GM19025 (cell line): Measurements from ENCODE around the gene IGF2BP2.
"Not testable (repeated sequence)": the region's sequence is repeated elsewhere in the genome, so short reads cannot be mapped to it uniquely, and the experiment has no call there.

ENCODE experiments used
- ATAC-seq: cut with Tn5 transposase; IDR thresholded peaks from one replicate; pipeline ENCODE4 v1.9.1; 2021; ENCODE audit warnings: mild to moderate bottlenecking, low read depth, moderate library complexity; ENCODE audit not compliant: unreplicated experiment

The IGF2BP2 gene

GRCh38 chr3:185813205-185813604 is 11.6 kb downstream of the IGF2BP2 start:
- ATAC-seq = no peak

- no peak for ATAC-seq
Measured at GRCh38 chr3:185807445-185808068, 17.3 kb downstream of the IGF2BP2 start.

GRCh38 chr3:185798831-185799110 is 26.1 kb downstream of the IGF2BP2 start:
- not testable (repeated sequence) for ATAC-seq

- no peak for ATAC-seq
Measured at GRCh38 chr3:185797993-185798830, 26.6 kb downstream of the IGF2BP2 start.

GRCh38 chr3:185797108-185797881 is 27.5 kb downstream of the IGF2BP2 start:
- no peak for ATAC-seq

- ATAC-seq = no peak
Measured at GRCh38 chr3:185796431-185797107, 28.3 kb downstream of the IGF2BP2 start.

- ATAC-seq = no peak
Measured at GRCh38 chr3:185793381-185793780, 31.5 kb downstream of the IGF2BP2 start.

GRCh38 chr3:185792955-185793354 is 31.9 kb downstream of the IGF2BP2 start:
- no peak for ATAC-seq

- no peak for ATAC-seq
Measured at GRCh38 chr3:185789891-185790830, 34.7 kb downstream of the IGF2BP2 start.

- no peak for ATAC-seq
Measured at GRCh38 chr3:185789134-185789533, 35.7 kb downstream of the IGF2BP2 start.

GRCh38 chr3:185788292-185788691 is 36.5 kb downstream of the IGF2BP2 start:
- no peak for ATAC-seq

GRCh38 chr3:185786956-185787877 is 37.6 kb downstream of the IGF2BP2 start:
- ATAC-seq = no peak

- not testable (repeated sequence) for ATAC-seq
Measured at GRCh38 chr3:185786258-185786657, 38.6 kb downstream of the IGF2BP2 start.

- ATAC-seq = no peak
Measured at GRCh38 chr3:185784317-185784716, 40.5 kb downstream of the IGF2BP2 start.

- no peak for ATAC-seq
Measured at GRCh38 chr3:185781759-185782158, 43.1 kb downstream of the IGF2BP2 start.

- ATAC-seq = no peak
Measured at GRCh38 chr3:185779461-185779860, 45.4 kb downstream of the IGF2BP2 start.

- ATAC-seq = no peak
Measured at GRCh38 chr3:185778821-185779220, 46.0 kb downstream of the IGF2BP2 start.

- ATAC-seq = no peak
Measured at GRCh38 chr3:185778094-185778493, 46.7 kb downstream of the IGF2BP2 start.

- ATAC-seq = no peak
Measured at GRCh38 chr3:185770109-185770508, 54.7 kb downstream of the IGF2BP2 start.
